HEK293 (cell line): ENCODE measurements around the gene DEUP1.

Source experiments
- ATF2 ChIP-seq: fragments of 450-650 bp; formaldehyde crosslinking; IDR thresholded peaks from 2 replicates; pipeline ENCODE4 v1.5.1; 2016; ENCODE audit warnings: missing biosample characterization, missing genetic modification characterization, low read depth
- ZNF18 ChIP-seq: fragments of 450-650 bp; formaldehyde crosslinking; IDR thresholded peaks from 2 replicates; pipeline ENCODE4 v1.5.1; 2016; ENCODE audit warnings: missing biosample characterization, missing genetic modification characterization
- ZNF473 ChIP-seq: fragments of 450-650 bp; formaldehyde crosslinking; IDR thresholded peaks from 2 replicates; pipeline ENCODE4 v1.5.1; 2017; ENCODE audit warnings: missing biosample characterization, missing genetic modification characterization

DNA sequence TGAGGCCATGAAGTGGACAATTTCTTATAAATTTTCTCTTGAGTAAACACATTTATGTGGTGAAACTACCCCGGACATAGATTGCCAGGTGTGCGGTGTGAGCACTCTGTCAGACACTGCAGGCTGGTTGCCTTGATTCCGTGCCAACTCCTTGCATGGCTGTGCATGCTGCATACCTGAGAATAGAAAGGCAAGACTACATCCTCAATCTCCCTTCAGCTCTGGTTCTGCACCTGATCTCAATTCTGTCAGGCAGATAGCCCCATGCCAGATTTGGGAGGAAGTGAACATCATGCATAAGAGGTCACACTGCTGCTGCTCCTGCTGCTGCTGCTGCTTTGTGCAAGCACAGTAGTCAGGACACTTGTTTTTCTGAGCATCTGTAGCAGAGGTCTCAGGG lies 42.5 kb upstream of the DEUP1 start:
- TF ChIP-seq ATF2 (no peak), ZNF473 (tag by site-specific recombination) (no peak), ZNF18 (tag by site-specific recombination) (no peak)
